Retinal pigment epithelial cell (primary cell): Measurements from ENCODE around the gene FAHD2A.
"Not testable (repeated sequence)": the region's sequence is repeated elsewhere in the genome, so short reads cannot be mapped to it uniquely, and the experiment has no call there.

Experiments
- DNase-seq: peaks from one replicate; pipeline ENCODE4 v3.0.0-alpha.2; 2010; ENCODE audit warnings: low read depth
- H3K4me3 ChIP-seq: 2 replicates; pipeline ENCODE4 v1.5.1; 2011; ENCODE audit warnings: mild to moderate bottlenecking, low read length, control low read depth, moderate library complexity
- TF ChIP-seq, protein P1 (sequence below): conservative IDR thresholded peaks from 2 replicates; pipeline ENCODE4 v1.5.1; 2011; ENCODE audit warnings: low read depth, low read length, control low read depth, inconsistent platforms

Gene FAHD2A

DNA sequence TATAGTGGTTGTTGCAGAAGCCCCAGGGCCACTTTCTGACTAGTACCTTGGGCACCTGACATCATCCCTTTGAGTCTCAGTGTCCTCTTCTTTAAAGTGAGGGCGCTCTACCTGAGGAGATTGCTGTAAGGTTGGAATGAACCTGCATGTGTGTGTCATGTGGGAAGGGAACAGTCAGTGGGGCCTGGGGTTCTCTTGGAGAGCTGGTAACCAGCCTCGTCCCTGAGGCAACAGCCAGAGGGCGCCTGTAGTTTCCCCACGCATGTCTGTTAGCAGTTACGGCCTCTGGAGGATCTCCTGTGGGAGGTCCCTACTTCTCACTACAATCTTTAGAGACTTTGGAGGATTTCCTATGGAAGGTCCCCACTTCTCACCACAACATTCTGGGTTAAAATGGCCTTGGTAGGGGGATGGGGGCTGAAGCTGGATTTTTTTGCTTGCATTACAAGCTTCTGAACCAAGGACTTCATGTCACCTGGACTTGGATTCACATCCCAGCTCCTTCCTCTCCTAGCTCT lies 755 bp downstream of the FAHD2A start:
- not testable (repeated sequence) for DNase-seq
- peak overlapping the region; percentile 96 for H3K4me3 ChIP-seq
- TF ChIP-seq, protein P1, sequence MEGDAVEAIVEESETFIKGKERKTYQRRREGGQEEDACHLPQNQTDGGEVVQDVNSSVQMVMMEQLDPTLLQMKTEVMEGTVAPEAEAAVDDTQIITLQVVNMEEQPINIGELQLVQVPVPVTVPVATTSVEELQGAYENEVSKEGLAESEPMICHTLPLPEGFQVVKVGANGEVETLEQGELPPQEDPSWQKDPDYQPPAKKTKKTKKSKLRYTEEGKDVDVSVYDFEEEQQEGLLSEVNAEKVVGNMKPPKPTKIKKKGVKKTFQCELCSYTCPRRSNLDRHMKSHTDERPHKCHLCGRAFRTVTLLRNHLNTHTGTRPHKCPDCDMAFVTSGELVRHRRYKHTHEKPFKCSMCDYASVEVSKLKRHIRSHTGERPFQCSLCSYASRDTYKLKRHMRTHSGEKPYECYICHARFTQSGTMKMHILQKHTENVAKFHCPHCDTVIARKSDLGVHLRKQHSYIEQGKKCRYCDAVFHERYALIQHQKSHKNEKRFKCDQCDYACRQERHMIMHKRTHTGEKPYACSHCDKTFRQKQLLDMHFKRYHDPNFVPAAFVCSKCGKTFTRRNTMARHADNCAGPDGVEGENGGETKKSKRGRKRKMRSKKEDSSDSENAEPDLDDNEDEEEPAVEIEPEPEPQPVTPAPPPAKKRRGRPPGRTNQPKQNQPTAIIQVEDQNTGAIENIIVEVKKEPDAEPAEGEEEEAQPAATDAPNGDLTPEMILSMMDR = peak; percentile 53

DNA sequence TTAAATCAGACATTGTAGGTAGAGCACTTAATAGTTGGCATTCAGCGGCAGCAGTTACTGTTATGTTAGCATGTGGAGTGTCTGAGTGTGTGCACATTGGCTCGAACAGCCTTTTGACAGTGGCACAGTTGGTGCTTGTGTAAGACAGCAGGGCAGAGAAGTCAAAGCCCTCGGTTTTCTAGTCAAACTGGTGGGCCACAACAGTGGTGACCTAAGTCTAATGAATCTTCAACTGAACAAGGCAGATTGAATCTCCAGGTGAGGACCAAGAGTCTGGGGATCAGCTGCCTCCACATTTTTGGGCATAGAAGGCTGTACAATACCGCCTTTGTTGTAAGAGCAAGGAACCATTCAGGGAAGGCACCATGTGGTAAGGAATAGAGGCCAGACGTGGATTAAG lies 1.3 kb downstream of the FAHD2A start:
- H3K4me3 ChIP-seq = peak overlapping the region; percentile 96
- DNase-seq = not testable (repeated sequence)

DNA sequence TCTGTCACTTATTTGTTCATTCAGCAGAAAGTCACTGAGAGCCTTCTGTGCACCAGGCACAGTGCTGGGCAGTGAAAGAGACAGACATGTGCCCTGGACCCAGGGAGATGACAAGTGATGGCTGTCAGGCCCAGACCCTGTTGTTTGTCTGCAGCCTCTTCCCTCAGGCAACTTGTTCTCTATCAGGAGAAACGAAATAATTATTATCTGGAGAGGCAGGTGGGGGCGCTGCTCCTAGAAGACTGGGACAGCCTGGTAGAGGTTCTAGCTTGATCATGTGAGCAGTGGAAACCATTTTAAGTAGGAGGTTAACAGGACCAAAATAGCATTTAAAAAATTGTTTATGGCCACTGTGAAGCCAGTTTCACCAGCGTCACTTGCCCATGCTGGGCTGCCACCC lies 2.2 kb downstream of the FAHD2A start:
- H3K4me3 ChIP-seq, DNase-seq: not testable (repeated sequence)

DNA sequence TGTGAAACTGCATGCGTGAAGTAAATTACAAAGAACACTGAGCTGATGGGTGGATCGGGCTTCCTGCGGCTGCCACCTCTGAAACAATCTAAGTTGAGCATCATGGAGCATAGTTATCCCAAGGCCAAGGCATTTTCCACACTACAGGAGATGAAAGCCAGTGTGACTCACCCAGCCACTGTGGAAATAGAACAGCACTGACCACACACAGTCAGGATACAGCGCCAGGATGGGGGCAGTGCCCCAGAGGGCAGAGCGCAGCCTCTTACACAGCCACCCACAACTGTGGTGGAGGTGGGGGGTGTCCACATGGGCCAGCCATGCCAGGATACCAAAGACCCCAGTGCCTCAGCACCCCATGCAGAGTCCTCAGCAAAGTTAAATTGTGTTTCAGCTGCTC lies 8.7 kb downstream of the FAHD2A start:
- H3K4me3 ChIP-seq = not testable (repeated sequence)

DNA sequence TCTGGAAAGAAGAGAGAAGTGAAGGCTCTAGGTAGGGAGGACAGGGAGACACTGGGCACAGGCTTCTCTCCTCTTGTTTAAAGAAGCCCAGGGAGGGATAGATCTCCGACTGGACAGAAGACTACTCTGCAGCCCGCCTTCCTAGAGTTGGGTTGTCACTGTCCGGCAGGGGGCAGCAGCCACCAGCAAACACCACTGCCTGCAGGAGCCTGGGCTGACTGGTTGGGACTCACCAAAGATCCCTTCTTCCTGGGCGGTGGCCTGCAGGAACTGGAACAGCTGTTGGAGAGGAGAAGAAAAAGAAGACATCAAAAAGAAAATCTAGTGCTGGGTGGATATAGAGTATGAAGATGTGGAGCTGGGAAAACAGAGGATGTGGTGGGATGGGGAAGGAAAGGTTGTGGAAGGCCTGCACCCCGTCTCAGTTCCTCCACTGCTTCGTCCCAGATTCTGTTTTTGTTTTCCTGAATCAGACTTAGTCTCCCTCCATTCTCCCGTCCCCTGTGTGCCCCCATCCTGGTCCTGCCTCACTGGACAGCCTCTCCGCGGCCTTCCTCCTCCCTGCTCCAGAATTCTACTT lies 11.6 kb downstream of the FAHD2A start:
- not testable (repeated sequence) for H3K4me3 ChIP-seq, DNase-seq
- TF ChIP-seq, protein P1 = peak; percentile 74

More for the DNA sequence above, 8.7 kb downstream of the FAHD2A start:
- not testable (repeated sequence) for DNase-seq

DNA sequence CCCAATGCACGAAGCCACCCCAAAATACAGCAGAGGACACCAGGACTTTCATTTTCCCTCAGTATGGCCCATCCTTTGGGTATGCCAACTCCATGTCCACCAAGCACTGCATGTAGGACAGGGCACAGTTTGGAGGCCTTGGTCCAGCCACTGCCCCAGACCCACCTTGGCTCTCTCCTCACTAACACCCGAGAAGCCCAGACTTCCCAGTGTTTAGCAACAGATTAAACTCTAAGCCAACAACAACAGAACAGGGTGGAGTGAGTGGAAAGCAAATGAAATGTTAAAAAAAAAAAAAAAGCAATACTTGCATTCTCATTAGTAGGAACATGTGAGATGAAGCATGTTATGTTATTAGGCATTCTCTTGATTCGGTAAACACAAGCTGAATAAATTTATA lies 12.6 kb downstream of the FAHD2A start:
- not testable (repeated sequence) for H3K4me3 ChIP-seq, DNase-seq

DNA sequence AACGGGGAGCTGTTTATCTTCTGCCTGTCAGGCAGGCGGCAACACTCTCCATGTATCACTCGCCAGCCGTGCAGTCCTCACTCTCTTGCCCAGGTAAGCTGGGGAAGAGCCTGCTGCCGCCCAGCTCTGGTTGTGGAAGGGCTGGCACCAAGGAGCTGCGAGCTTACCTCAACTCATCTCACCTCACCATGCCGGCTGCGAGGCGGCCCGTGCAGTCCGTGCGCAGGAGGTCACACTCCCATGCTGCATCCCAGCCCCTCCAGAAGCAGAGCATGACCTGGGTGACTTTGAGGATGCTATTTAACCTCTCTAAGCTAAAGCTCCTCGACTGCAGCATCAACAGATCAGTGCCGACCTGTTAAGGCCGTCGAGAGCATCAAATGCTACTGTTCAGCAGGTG lies 13.1 kb downstream of the FAHD2A start:
- DNase-seq, H3K4me3 ChIP-seq: not testable (repeated sequence)

DNA sequence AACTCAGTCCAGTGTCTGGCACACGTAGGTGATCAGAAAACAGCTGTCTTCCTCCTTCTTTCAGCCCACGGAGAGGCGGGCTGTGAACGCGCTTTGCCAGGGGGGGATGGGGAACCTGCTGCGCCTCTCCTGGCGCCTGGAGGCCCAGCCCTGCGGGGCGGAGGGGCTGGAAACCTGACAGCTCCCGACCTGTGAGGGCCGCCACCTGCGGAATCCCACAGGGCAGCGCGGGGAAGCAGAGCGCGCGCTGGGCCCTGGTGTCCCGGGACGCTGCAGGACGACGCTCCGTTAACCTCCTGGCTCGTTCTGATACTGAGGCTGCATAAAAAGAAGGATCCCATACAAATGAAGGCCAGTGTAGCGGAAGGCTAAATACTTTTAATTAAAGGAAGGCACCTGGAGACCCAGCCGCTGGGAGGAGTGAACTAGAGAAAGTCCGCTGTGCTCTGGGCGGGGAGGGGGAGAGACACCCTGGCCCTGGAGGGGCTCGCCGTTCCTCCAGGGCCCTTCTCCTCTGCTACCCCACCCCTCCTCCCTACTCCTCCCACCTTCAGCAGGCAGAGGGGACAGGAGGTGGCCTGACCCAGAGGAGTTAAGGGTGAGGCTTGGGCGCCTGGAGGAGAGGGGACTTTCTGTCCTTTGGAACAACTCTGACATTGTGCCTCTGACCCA lies 24.8 kb downstream of the FAHD2A start:
- not testable (repeated sequence) for H3K4me3 ChIP-seq, DNase-seq

DNA sequence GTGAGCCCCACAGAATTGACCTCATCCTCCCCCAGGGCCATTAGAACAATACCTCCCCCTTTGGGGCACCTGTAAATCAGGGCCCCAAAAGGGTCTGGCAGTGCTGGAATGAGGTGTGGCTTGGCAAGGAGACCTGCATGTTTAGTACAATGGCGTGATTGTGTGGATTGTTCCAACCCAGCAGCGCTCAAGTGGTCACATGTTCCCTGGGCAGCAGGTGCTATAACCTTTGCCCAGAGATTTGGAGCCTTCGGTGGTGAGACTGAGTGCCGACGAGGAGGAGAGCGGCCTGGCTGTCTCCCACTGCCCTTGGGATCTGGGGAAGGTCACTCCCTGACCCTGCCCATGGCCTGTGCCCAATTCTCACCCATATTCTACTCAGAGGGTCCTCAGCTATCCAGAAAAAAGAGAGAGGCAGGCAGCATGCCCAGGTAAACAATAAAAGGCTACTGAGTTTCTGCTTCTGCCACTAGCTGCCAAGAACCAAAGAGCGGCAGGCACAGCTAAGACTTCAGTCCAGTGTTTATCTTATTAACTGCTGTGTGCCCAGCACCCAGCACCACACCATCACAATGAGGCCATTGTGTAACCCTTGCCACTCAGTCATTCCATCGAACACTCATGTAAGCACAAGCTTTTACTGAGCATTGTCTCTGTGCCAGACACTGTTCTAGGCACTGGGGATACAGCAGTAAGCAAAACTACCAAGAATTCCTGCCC lies 27.4 kb downstream of the FAHD2A start:
- not testable (repeated sequence) for DNase-seq, H3K4me3 ChIP-seq

DNA sequence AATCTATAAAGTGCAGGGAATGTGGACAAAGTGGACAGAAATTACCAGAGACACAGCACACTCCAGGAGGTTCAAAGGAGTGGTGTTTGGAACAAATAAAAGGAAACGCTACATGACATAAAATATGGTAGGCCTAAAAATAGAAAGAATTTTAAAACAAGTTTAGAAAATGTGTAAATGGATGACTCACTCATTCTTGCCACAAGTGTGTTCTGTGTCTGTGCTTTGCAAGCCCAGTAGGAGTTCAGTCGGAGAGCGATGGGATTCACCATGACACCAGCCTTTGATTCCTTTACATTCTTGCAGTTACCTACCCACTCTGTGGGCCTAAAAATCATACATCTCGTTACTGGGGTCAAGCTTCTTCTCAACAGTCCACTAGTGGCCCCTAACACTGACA lies 30.9 kb downstream of the FAHD2A start:
- not testable (repeated sequence) for DNase-seq, H3K4me3 ChIP-seq

DNA sequence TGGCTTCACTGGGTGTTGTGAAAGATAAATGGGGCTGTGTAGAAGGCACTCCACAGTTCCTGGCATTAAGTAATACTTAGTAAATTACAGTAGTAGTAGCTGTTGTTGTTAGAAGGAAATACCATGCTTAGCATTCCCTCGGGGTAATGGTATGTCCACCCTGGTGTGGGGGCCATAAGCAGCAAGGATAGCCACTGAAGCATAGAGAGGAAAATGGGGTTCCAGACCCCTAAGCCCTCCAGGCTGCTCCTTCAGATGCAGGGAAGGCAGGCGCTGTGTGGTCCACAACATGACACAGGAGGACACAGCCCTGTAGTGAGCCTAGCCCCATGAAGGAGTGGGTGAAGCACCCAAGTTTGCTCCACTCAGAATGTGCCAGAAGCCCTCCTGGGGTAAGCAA lies 31.5 kb downstream of the FAHD2A start:
- H3K4me3 ChIP-seq, DNase-seq: not testable (repeated sequence)

DNA sequence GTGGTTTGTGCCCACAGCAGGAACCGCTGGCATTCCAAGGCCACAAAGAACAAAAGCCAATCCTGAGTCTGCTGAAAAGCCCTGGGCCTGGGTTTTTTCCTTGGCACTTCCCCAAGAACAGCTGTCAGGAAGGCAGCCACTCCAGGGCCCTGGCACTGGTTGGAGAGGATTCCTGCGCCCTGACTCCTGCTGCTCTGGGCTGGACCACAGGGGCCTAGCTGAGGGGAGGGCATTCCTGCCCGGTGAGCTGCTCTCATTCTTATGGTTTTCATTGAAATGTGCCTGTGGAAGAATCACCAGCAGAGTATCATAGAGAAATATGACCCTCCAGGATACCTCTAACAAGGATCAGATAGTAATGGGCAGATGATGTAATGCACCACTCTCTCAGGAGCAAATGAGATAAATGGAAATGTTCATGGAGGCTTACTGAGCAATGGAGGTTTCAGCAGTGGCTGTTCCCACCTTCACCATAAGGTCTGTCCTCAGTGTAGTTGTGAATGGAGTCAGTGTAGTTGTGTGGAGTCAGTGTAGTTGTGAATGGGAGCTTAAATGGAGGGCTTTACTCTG lies 32.1 kb downstream of the FAHD2A start:
- not testable (repeated sequence) for H3K4me3 ChIP-seq, DNase-seq

DNA sequence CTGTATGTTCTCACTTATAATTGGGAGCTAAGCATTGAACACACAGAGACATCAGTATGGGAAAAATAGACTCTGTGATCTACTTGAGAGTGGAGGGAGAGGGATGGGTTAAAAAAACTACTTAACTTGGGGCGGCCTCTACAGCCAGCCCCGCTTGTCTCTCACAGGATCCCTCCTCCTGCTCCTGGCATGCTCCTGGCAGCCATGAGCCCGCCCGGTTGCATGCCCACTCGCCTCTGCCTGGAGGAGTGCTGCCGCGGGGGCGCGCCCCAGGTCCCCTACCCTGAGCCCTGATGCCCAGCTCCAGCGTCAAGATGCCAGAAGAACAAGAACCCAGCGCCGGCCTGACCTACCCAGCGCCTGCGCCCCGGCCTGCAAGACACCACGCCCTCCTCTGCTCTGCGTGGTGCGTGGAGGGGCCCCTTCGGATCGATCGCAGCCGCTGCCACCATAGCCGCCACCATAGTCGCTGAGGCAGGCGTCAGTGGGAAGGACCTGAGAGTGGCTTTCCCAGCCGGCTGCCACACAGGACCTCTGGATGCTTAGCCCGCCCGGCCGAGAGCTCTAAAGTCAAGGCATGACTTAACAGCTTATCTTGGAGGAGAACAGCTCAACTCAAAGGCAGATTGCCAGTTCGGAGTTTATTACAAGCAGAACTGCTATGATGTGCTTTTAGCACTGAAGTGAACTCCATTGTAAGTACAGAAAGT lies 32.8 kb downstream of the FAHD2A start:
- not testable (repeated sequence) for DNase-seq, H3K4me3 ChIP-seq

DNA sequence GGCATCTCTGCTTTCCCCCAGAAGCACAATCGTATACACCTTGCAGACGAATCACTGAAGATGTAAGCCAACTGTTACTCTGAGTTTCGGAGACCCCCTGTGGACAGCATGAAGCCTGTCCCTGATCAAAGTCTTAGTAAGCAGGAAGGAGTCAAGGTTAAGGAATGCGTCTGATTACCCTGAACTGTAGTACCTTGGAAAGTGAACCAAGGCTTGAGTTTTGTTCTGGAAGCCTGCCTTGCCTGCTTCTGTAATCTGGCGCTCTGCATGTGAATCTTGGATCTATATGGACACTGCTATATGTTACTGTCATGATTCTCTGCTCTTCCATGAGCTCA lies 33.3 kb downstream of the FAHD2A start:
- not testable (repeated sequence) for DNase-seq, H3K4me3 ChIP-seq

DNA sequence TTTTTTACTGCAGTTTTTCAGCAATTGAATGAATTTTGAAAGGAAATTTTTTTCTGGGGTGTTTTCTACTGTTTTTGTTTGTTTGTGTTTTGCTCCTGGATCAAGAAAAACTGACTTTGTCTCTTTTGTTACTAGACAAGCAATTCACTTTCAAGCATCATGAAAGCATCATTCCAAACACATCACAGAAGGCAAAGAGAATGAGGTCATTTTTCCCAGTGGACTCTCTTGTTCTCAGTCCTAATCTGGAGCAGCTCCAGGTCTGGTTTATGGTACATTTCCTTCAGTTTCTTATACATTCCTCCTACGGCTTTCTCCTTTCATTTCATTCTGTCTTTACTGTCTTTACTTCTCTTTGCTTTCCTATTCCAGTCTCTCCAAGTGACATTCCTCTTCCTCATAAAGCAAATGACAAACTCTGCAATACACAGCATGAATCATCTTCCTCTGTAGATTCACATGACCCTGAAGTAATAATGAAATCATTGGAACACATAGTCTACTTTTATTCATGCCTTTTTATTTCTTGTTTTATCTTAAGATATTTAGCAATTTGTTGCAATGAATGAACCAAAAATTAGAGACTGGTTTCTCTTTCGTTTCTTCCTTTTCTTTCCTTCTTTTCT lies 40.1 kb downstream of the FAHD2A start:
- not testable (repeated sequence) for H3K4me3 ChIP-seq, DNase-seq

DNA sequence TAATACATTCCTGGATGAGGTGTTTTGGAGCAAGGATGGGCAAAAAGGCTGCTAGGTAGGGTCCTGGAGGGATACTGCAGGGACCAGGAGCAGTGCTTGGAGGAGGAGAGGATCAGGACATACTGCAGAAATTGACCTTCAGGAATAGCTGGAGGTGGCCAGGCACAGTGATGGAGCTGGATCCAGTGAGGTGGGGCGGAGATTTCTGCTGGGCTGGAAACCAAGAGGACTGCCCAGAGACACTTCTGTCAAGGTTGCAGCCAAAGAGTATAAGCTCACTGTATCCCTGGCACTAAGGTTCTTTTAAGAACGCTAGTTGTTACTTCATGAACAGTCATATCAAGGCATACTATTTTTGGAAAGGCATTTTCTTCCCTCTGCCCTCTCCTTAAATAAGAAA lies 42.8 kb downstream of the FAHD2A start:
- not testable (repeated sequence) for H3K4me3 ChIP-seq, DNase-seq
